ENCODE results near the gene MDM2. TPM values are rescaled to one million over a fixed set of nuclear protein-coding genes. Genes with fewer than 3 reads are reported as not detected.
A peak's percentile ranks its signal among the peaks of the same experiment; 100 is the strongest.

Gene MDM2
- polyA plus RNA-seq, 1 of the 3 experiments (the other 2 are of a cell fraction): 21.5 TPM

GRCh38 chr12:68805592-68806120 is 2.3 kb upstream of the MDM2 start:
- no peaks in the 10 kb centered on the region for H3K27me3 ChIP-seq (ENCODE audit: insufficient read depth)
- H3K36me3 ChIP-seq (replicated peaks in 1 of 2; ENCODE audit: control insufficient read depth in 1 of 2, insufficient read depth in 2 of 2, low read length in 1 of 2): peaks cover 7 to 14% of the 10 kb centered on the region in 2 experiments
- H3K9ac ChIP-seq: no peak overlapping the region
- H3K4me1 ChIP-seq (ENCODE audit: control insufficient read depth in 1 of 2, insufficient read depth in 2 of 2, low read depth in 1 of 2, low read length in 1 of 2): no peaks in the 10 kb centered on the region; a peak in 1 of 4 replicates
- H3K27ac ChIP-seq (ENCODE audit: low read depth in 2 of 2, low read length in 1 of 2): no peak overlapping the region
- no peaks in the 10 kb centered on the region for H3K9me2 ChIP-seq
- peaks cover 26% of the 10 kb centered on the region for H3K79me2 ChIP-seq (ENCODE audit: insufficient read depth)
- no peak overlapping the region for H2AFZ ChIP-seq (ENCODE audit: low read depth)
- peaks cover 22% of the 10 kb centered on the region for H3F3A ChIP-seq (replicated peaks; ENCODE audit: insufficient read depth)
- ChIA-PET POLR2A (no interaction called here), CTCF (no interaction called here)
- DNase-seq: no peak
- TF ChIP-seq EP300 (IDR thresholded peaks at IDR 0.05; ENCODE audit: borderline replicate concordance in 1 of 2, low read depth in 1 of 2, low read length in 1 of 2) (no peak), MEF2A (IDR thresholded peaks at IDR 0.05; ENCODE audit: borderline replicate concordance, low read depth) (no peak), RFX5 (IDR thresholded peaks at IDR 0.05; ENCODE audit: low read length) (no peak), GABPA (IDR thresholded peaks at IDR 0.05; ENCODE audit: low read depth) (no peak), POLR2AphosphoS5 (IDR thresholded peaks at IDR 0.05; ENCODE audit: low read depth, low read length) (no peak)
- H4K20me1 ChIP-seq (ENCODE audit: insufficient read depth): peaks cover 12% of the 10 kb centered on the region
- H3K9me3 ChIP-seq: no peaks in the 10 kb centered on the region; the same call in 1 of the 2 replicates
- WGBS (ENCODE audit: low lambda C conversion rate): 88% methylated on average over 7 of the region's 7 CpGs
- H3K4me2 ChIP-seq: no peak overlapping the region
- H3K4me3 ChIP-seq (ENCODE audit: low read depth in 2 of 2, low read length in 1 of 2): no peak overlapping the region

GRCh38 chr12:68806488-68807237 is 1.3 kb upstream of the MDM2 start:
- POLR2A ChIA-PET: interaction anchor here (1.1 to 2.8 kb wide), 2 partner anchors 19 to 60 kb away, joined by 3 to 21 read pairs; partner anchors contain the start of gene SLC35E3
- H3K9me3 ChIP-seq: no peaks in the 10 kb centered on the region; the same call in 1 of the 2 replicates
- H3K79me2 ChIP-seq (ENCODE audit: insufficient read depth): peaks cover 36% of the 10 kb centered on the region
- H3K4me1 ChIP-seq (ENCODE audit: control insufficient read depth in 1 of 2, insufficient read depth in 2 of 2, low read depth in 1 of 2, low read length in 1 of 2): no peaks in the 10 kb centered on the region; a peak in 1 of 4 replicates
- H3F3A ChIP-seq (replicated peaks; ENCODE audit: insufficient read depth): peaks cover 30% of the 10 kb centered on the region
- no peak overlapping the region for H3K4me2 ChIP-seq
- TF ChIP-seq FOXJ3 (CRISPR knock-in tag; IDR thresholded peaks at IDR 0.05) (no peak), TCF12 (IDR thresholded peaks at IDR 0.05) (no peak), USF1 (IDR thresholded peaks at IDR 0.05; ENCODE audit: borderline replicate concordance, low read depth) (no peak), POLR2AphosphoS5 (IDR thresholded peaks at IDR 0.05; ENCODE audit: low read depth, low read length) (no peak), RCOR1 (IDR thresholded peaks at IDR 0.05; ENCODE audit: low read length) (no peak), RAD21 (IDR thresholded peaks at IDR 0.05; ENCODE audit: low read length) (no peak), TAF1 (IDR thresholded peaks at IDR 0.05; ENCODE audit: borderline replicate concordance, low read depth, low read length) (no peak)
- no peak overlapping the region; a peak in 2 of 4 replicates for H3K4me3 ChIP-seq (ENCODE audit: low read depth in 2 of 2, low read length in 1 of 2)
- peaks cover 9 to 24% of the 10 kb centered on the region in 2 experiments for H3K36me3 ChIP-seq (replicated peaks in 1 of 2; ENCODE audit: control insufficient read depth in 1 of 2, insufficient read depth in 2 of 2, low read length in 1 of 2)
- H3K27me3 ChIP-seq (ENCODE audit: insufficient read depth): no peaks in the 10 kb centered on the region
- H3K27ac ChIP-seq (ENCODE audit: low read depth in 2 of 2, low read length in 1 of 2): peak overlapping the region in 1 of 2 experiments; percentile 96; a peak in 1 of 4 replicates
- DNase-seq: no peak
- WGBS (ENCODE audit: low lambda C conversion rate): 89% methylated on average over 18 of the region's 18 CpGs
- peak overlapping the region; percentile 98 for H2AFZ ChIP-seq (ENCODE audit: low read depth)
- no peaks in the 10 kb centered on the region for H3K9me2 ChIP-seq
- peaks cover 22% of the 10 kb centered on the region for H4K20me1 ChIP-seq (ENCODE audit: insufficient read depth)
- CTCF ChIA-PET: interaction anchor here (0.6 to 3.2 kb wide), 4 partner anchors 13 to 814 kb away, joined by 3 to 17 read pairs (median 6); no protein-coding TSS in a partner anchor
- H3K9ac ChIP-seq: no peak overlapping the region

Data from SK-N-SH (cell line).